ENCODE measurements around the gene SLC16A5. TPM values are rescaled to one million over a fixed set of nuclear protein-coding genes. Genes with fewer than 3 reads are reported as not detected.

SLC16A5 gene
- total and polyA plus RNA-seq, 3 experiments from 2014 or later, result 0.82 to 1.9 (median 1.3) TPM

- POLR2A ChIA-PET, result interaction anchor here (0.8 kb wide), 1 partner anchor 9 kb away, joined by 3 read pairs; the partner anchor contains the start of gene JPT1
- H3K27ac Mint-ChIP-seq, result peak overlapping the region in 2 of 8 donors; percentile 46 to 62
- peaks cover 15% of the 10 kb centered on the region for H3K4me1 ChIP-seq (ENCODE audit: insufficient read depth, low read length)
- H3K9me3 Mint-ChIP-seq, result no peaks in the 10 kb centered on the region
- H3K4me3 ChIP-seq (ENCODE audit: low read length), result no peak overlapping the region
- DNase-seq, result no peak
- H3K27me3 ChIP-seq (ENCODE audit: insufficient read depth, low read length, poor library complexity, severe bottlenecking), result no peaks in the 10 kb centered on the region
- CTCF ChIA-PET, result interaction anchor here (1.1 to 3.3 kb wide), 3 partner anchors 14 to 57 kb away, joined by 3 to 9 read pairs (median 9); partner anchors contain the start of gene NT5C
- no peaks in the 10 kb centered on the region for H3K27me3 Mint-ChIP-seq
- no peak overlapping the region for H3K4me3 Mint-ChIP-seq
- no peaks in the 10 kb centered on the region for H3K9me3 ChIP-seq (ENCODE audit: low read length)
- no peak overlapping the region for H3K27ac ChIP-seq (ENCODE audit: low read depth, low read length)
- peaks cover 0 to 66% (median 19%) of the 10 kb centered on the region in 3 donors for H3K36me3 Mint-ChIP-seq
- peaks cover 15 to 25% (median 24%) of the 10 kb centered on the region in 3 donors for H3K4me1 Mint-ChIP-seq
- peaks cover 13% of the 10 kb centered on the region for H3K36me3 ChIP-seq (ENCODE audit: insufficient read depth, low read length)
These were observed 57.2 kb downstream of the SLC16A5 start for GRCh38 chr17:75144816-75145512.

GRCh38 chr17:75146592-75146991 is 58.8 kb downstream of the SLC16A5 start:
- Histone ChIP-seq H3K27ac (ENCODE audit: low read depth, low read length) (no peak overlapping the region), H3K4me3 (ENCODE audit: low read length) (no peak overlapping the region), H3K9me3 (ENCODE audit: low read length) (no peaks in the 10 kb centered on the region), H3K27me3 (ENCODE audit: insufficient read depth, low read length, poor library complexity, severe bottlenecking) (no peaks in the 10 kb centered on the region), H3K36me3 (ENCODE audit: insufficient read depth, low read length) (peaks cover 13% of the 10 kb centered on the region), H3K4me1 (ENCODE audit: insufficient read depth, low read length) (peaks cover 2% of the 10 kb centered on the region)
- no peaks in the 10 kb centered on the region for H3K9me3 Mint-ChIP-seq
- H3K27me3 Mint-ChIP-seq, result no peaks in the 10 kb centered on the region
- H3K27ac Mint-ChIP-seq, result peak overlapping the region in 3 of 8 donors; percentile 9 to 77 (median 22)
- DNase-seq, result no peak
- H3K4me1 Mint-ChIP-seq, result peaks cover 6 to 15% (median 12%) of the 10 kb centered on the region in 3 donors
- H3K36me3 Mint-ChIP-seq, result peaks cover 0 to 58% (median 16%) of the 10 kb centered on the region in 3 donors
- ChIA-PET CTCF (interaction anchor here (1.7 to 3.3 kb wide), 2 partner anchors 15 to 32 kb away, joined by 9 read pairs; partner anchors contain the start of gene NT5C), POLR2A (no interaction called here)
- H3K4me3 Mint-ChIP-seq, result no peak overlapping the region

GRCh38 chr17:75147878-75148546 is 60.3 kb downstream of the SLC16A5 start:
- Mint-ChIP-seq H3K4me1 (peaks cover 17 to 26% (median 24%) of the 10 kb centered on the region in 3 donors), H3K36me3 (peaks cover 0 to 53% (median 16%) of the 10 kb centered on the region in 3 donors), H3K27ac (peak overlapping the region in 3 of 8 donors; percentile 1 to 76 (median 1)), H3K4me3 (no peak overlapping the region), H3K27me3 (no peaks in the 10 kb centered on the region), H3K9me3 (no peaks in the 10 kb centered on the region)
- Histone ChIP-seq H3K27ac (ENCODE audit: low read depth, low read length) (no peak overlapping the region), H3K9me3 (ENCODE audit: low read length) (no peaks in the 10 kb centered on the region), H3K36me3 (ENCODE audit: insufficient read depth, low read length) (peaks cover 13% of the 10 kb centered on the region), H3K4me1 (ENCODE audit: insufficient read depth, low read length) (peaks cover 10% of the 10 kb centered on the region), H3K27me3 (ENCODE audit: insufficient read depth, low read length, poor library complexity, severe bottlenecking) (no peaks in the 10 kb centered on the region), H3K4me3 (ENCODE audit: low read length) (no peak overlapping the region)
- POLR2A ChIA-PET, result no interaction called here
- DNase-seq, result no peak
- CTCF ChIA-PET, result interaction anchor here (0.9 to 1.0 kb wide), 2 partner anchors 24 to 34 kb away, joined by 4 to 6 read pairs; no protein-coding TSS in a partner anchor

GRCh38 chr17:75151930-75152329 is 64.2 kb downstream of the SLC16A5 start:
- no peak for DNase-seq
- Histone ChIP-seq H3K36me3 (ENCODE audit: insufficient read depth, low read length) (peaks cover 6% of the 10 kb centered on the region), H3K4me1 (ENCODE audit: insufficient read depth, low read length) (peaks cover 20% of the 10 kb centered on the region), H3K27me3 (ENCODE audit: insufficient read depth, low read length, poor library complexity, severe bottlenecking) (no peaks in the 10 kb centered on the region), H3K9me3 (ENCODE audit: low read length) (no peaks in the 10 kb centered on the region), H3K27ac (ENCODE audit: low read depth, low read length) (peak overlapping the region; percentile 28), H3K4me3 (ENCODE audit: low read length) (no peak overlapping the region)
- ChIA-PET POLR2A (no interaction called here), CTCF (no interaction called here)
- peak overlapping the region in 5 of 8 donors; percentile 39 to 89 (median 85) for H3K27ac Mint-ChIP-seq
- no peaks in the 10 kb centered on the region for H3K9me3 Mint-ChIP-seq
- peaks cover 0 to 3% of the 10 kb centered on the region in 2 donors for H3K27me3 Mint-ChIP-seq
- H3K4me3 Mint-ChIP-seq, result peak overlapping the region; percentile 83 to 98 (median 89)
- peaks cover 30 to 40% (median 39%) of the 10 kb centered on the region in 3 donors for H3K4me1 Mint-ChIP-seq
- peaks cover 0 to 30% (median 8%) of the 10 kb centered on the region in 3 donors for H3K36me3 Mint-ChIP-seq

GRCh38 chr17:75152523-75152921 is 64.8 kb downstream of the SLC16A5 start:
- Mint-ChIP-seq H3K36me3 (peaks cover 0 to 24% (median 2%) of the 10 kb centered on the region in 3 donors), H3K27me3 (peaks cover 0 to 3% of the 10 kb centered on the region in 2 donors), H3K9me3 (no peaks in the 10 kb centered on the region), H3K4me3 (peak overlapping the region; percentile 83 to 98 (median 89)), H3K4me1 (peaks cover 28 to 40% (median 39%) of the 10 kb centered on the region in 3 donors), H3K27ac (peak overlapping the region in 7 of 8 donors; percentile 39 to 89 (median 81))
- DNase-seq, result no peak
- peak overlapping the region; percentile 85 for H3K4me3 ChIP-seq (ENCODE audit: low read length)
- H3K27ac ChIP-seq (ENCODE audit: low read depth, low read length), result peak overlapping the region; percentile 28
- H3K9me3 ChIP-seq (ENCODE audit: low read length), result no peaks in the 10 kb centered on the region
- POLR2A ChIA-PET, result no interaction called here
- CTCF ChIA-PET, result no interaction called here
- H3K36me3 ChIP-seq (ENCODE audit: insufficient read depth, low read length), result no peaks in the 10 kb centered on the region
- no peaks in the 10 kb centered on the region for H3K27me3 ChIP-seq (ENCODE audit: insufficient read depth, low read length, poor library complexity, severe bottlenecking)
- H3K4me1 ChIP-seq (ENCODE audit: insufficient read depth, low read length), result peaks cover 20% of the 10 kb centered on the region

- Histone ChIP-seq H3K27me3 (ENCODE audit: insufficient read depth, low read length, poor library complexity, severe bottlenecking) (no peaks in the 10 kb centered on the region), H3K36me3 (ENCODE audit: insufficient read depth, low read length) (no peaks in the 10 kb centered on the region), H3K27ac (ENCODE audit: low read depth, low read length) (peak overlapping the region; percentile 73), H3K9me3 (ENCODE audit: low read length) (no peaks in the 10 kb centered on the region), H3K4me1 (ENCODE audit: insufficient read depth, low read length) (peaks cover 20% of the 10 kb centered on the region), H3K4me3 (ENCODE audit: low read length) (peak overlapping the region; percentile 85)
- Mint-ChIP-seq H3K9me3 (no peaks in the 10 kb centered on the region), H3K36me3 (peaks cover 0 to 18% (median 2%) of the 10 kb centered on the region in 3 donors), H3K4me3 (peak overlapping the region; percentile 83 to 98 (median 89)), H3K27ac (peak overlapping the region; percentile 39 to 93 (median 83)), H3K4me1 (peaks cover 28 to 40% (median 39%) of the 10 kb centered on the region in 3 donors), H3K27me3 (peaks cover 0 to 3% of the 10 kb centered on the region in 2 donors)
- DNase-seq, result no peak
- ChIA-PET POLR2A (no interaction called here), CTCF (no interaction called here)
These were observed 65.4 kb downstream of the SLC16A5 start for GRCh38 chr17:75152922-75153779.

- H3K9me3 ChIP-seq (ENCODE audit: low read length), result no peaks in the 10 kb centered on the region
- Mint-ChIP-seq H3K4me1 (peaks cover 28 to 37% (median 35%) of the 10 kb centered on the region in 3 donors), H3K27me3 (peaks cover 0 to 3% of the 10 kb centered on the region in 2 donors), H3K9me3 (no peaks in the 10 kb centered on the region), H3K27ac (peak overlapping the region; percentile 39 to 93 (median 84)), H3K36me3 (peaks cover 0 to 12% (median 0%) of the 10 kb centered on the region in 3 donors), H3K4me3 (peak overlapping the region; percentile 83 to 98 (median 89))
- peak overlapping the region; percentile 85 for H3K4me3 ChIP-seq (ENCODE audit: low read length)
- ChIA-PET POLR2A (interaction anchor here (1.0 to 1.9 kb wide), 4 partner anchors 9 to 117 kb away, joined by 3 to 6 read pairs (median 3); partner anchors contain the start of gene MIF4GD), CTCF (interaction anchor here (1.5 to 2.4 kb wide), 3 partner anchors 18 to 48 kb away, joined by 4 to 11 read pairs (median 7); no protein-coding TSS in a partner anchor)
- no peaks in the 10 kb centered on the region for H3K36me3 ChIP-seq (ENCODE audit: insufficient read depth, low read length)
- H3K4me1 ChIP-seq (ENCODE audit: insufficient read depth, low read length), result peaks cover 20% of the 10 kb centered on the region
- peak in 2 of 5 donors; percentile 14 to 15 for DNase-seq
- no peaks in the 10 kb centered on the region for H3K27me3 ChIP-seq (ENCODE audit: insufficient read depth, low read length, poor library complexity, severe bottlenecking)
- H3K27ac ChIP-seq (ENCODE audit: low read depth, low read length), result peak overlapping the region; percentile 73
These were observed 66.0 kb downstream of the SLC16A5 start for GRCh38 chr17:75153780-75154194.
